ENCODE results near the gene SCN3A. TPM values are rescaled to one million over a fixed set of nuclear protein-coding genes. Genes with fewer than 3 reads are reported as not detected.

Gene SCN3A
- total and polyA plus RNA-seq, 2 donors (not counting 1 experiment from before 2014, with no cell fraction given) = 5.4 to 6.1 TPM

DNA sequence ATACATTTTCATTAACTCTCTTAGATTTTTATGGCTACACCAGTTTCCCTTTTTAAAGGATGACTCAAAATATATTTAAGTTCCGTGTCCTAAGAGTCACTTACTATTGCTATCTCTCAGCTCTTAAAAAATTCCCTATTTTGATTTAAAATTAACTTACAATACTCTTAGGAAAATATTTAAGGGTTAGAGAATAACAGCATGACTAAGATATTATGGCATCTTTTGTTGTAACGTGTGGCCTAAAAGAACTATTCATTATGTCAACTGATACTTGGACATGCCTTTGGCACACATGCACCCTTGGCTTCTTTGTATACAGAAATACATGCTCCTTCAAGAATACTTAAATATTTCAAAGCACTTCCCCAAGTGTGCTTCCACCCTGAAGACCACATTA, 42.3 kb downstream of the SCN3A start:
- Mint-ChIP-seq H3K27me3 (peaks cover 3% of the 10 kb centered on the region), H3K27ac (no peak overlapping the region), H3K4me3 (no peak overlapping the region), H3K4me1 (no peaks in the 10 kb centered on the region), H3K9me3 (ENCODE audit: insufficient read depth) (no peaks in the 10 kb centered on the region)
- Histone ChIP-seq H4K20me1 (ENCODE audit: control insufficient read depth, insufficient read depth, low read length, poor library complexity, severe bottlenecking) (no peaks in the 10 kb centered on the region), H3K4me3 (ENCODE audit: control extremely low read depth in 1 of 5, extremely low read depth in 1 of 5, insufficient read depth in 1 of 5, low read depth in 2 of 5, low read length in 4 of 5) (no peak overlapping the region), H3K27ac (ENCODE audit: low read length in 2 of 2) (no peak overlapping the region), H3K4me1 (ENCODE audit: control insufficient read depth in 2 of 2, insufficient read depth in 2 of 2, low read length in 2 of 2) (no peaks in the 10 kb centered on the region), H3K79me2 (ENCODE audit: control insufficient read depth, insufficient read depth, low read length) (no peaks in the 10 kb centered on the region), H3K36me3 (replicated peaks in 1 of 2; ENCODE audit: control extremely low read depth in 1 of 2, control insufficient read depth in 1 of 2, extremely low read depth in 1 of 2, insufficient read depth in 2 of 2, low read length in 1 of 2) (peaks cover 3 to 8% of the 10 kb centered on the region in 2 experiments), H3K9ac (ENCODE audit: low read length) (no peak overlapping the region), H3K4me2 (replicated peaks; ENCODE audit: low read depth, low read length, poor library complexity, severe bottlenecking) (no peak overlapping the region), H3K27me3 (replicated peaks in 1 of 4; ENCODE audit: control extremely low read depth in 1 of 4, control insufficient read depth in 3 of 4, insufficient read depth in 4 of 4, low read length in 3 of 4) (no peaks in the 10 kb centered on the region), H2AFZ (ENCODE audit: insufficient read depth, low read depth, low read length, poor library complexity, severe bottlenecking) (no peak overlapping the region), H3K9me3 (ENCODE audit: control extremely low read depth in 1 of 3, control insufficient read depth in 2 of 3, insufficient read depth in 1 of 3, low read length in 2 of 3) (no peaks in the 10 kb centered on the region)
- intact Hi-C loops (cut with micrococcal nuclease) = no loop called here
- ChIA-PET CTCF (interaction anchor here (0.6 to 0.7 kb wide), 2 partner anchors 20 to 21 kb away, joined by 3 to 5 read pairs; no protein-coding TSS in a partner anchor), POLR2A (no interaction called here)
- WGBS (ENCODE audit: insufficient coverage) = no CpG with 5 or more reads among the region's 2 CpGs
- no peak for TF ChIP-seq EZH2 (IDR thresholded peaks at IDR 0.05; ENCODE audit: borderline replicate concordance, insufficient read depth, low read depth, low read length, poor library complexity, severe bottlenecking)
- TF ChIP-seq, protein P1, sequence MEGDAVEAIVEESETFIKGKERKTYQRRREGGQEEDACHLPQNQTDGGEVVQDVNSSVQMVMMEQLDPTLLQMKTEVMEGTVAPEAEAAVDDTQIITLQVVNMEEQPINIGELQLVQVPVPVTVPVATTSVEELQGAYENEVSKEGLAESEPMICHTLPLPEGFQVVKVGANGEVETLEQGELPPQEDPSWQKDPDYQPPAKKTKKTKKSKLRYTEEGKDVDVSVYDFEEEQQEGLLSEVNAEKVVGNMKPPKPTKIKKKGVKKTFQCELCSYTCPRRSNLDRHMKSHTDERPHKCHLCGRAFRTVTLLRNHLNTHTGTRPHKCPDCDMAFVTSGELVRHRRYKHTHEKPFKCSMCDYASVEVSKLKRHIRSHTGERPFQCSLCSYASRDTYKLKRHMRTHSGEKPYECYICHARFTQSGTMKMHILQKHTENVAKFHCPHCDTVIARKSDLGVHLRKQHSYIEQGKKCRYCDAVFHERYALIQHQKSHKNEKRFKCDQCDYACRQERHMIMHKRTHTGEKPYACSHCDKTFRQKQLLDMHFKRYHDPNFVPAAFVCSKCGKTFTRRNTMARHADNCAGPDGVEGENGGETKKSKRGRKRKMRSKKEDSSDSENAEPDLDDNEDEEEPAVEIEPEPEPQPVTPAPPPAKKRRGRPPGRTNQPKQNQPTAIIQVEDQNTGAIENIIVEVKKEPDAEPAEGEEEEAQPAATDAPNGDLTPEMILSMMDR (IDR thresholded peaks at IDR 0.05) = no peak
- DNase-seq = no peak
- ATAC-seq (ENCODE audit: low read depth) = no peak

DNA sequence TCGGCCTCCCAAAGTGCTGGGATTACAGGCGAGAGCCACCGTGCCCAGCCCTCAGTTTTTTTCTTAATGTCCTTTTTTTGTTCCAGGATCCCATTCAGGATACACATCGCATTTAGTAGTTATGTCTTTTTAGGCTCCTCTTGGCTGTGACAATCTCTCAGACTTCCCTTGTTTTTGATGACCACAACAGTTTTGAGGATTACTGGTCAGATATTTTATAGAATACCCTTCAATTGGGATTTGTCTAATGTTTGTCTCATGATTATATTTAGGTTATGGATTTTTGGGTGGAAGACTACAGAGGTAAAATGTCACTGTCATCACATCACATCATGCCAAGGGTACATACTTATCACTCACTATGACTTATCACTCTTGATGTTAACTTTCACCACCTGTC, 46.7 kb downstream of the SCN3A start:
- CTCF ChIA-PET = interaction anchor here (2.0 kb wide), 1 partner anchor 47 kb away, joined by 10 read pairs; the partner anchor contains the start of gene SCN3A

More for the DNA sequence above, 46.7 kb downstream of the SCN3A start:
- peaks cover 3 to 7% of the 10 kb centered on the region in 2 experiments for H3K36me3 ChIP-seq (replicated peaks in 1 of 2; ENCODE audit: control extremely low read depth in 1 of 2, control insufficient read depth in 1 of 2, extremely low read depth in 1 of 2, insufficient read depth in 2 of 2, low read length in 1 of 2)
- no peak overlapping the region for H3K4me3 Mint-ChIP-seq
- H3K4me1 Mint-ChIP-seq = no peaks in the 10 kb centered on the region
- TF ChIP-seq EZH2 (IDR thresholded peaks at IDR 0.05; ENCODE audit: borderline replicate concordance, insufficient read depth, low read depth, low read length, poor library complexity, severe bottlenecking) = no peak
- TF ChIP-seq, protein P1 (IDR thresholded peaks at IDR 0.05) = no peak
- H3K4me3 ChIP-seq (ENCODE audit: control extremely low read depth in 1 of 5, extremely low read depth in 1 of 5, insufficient read depth in 1 of 5, low read depth in 2 of 5, low read length in 4 of 5) = no peak overlapping the region
- H3K9me3 Mint-ChIP-seq (ENCODE audit: insufficient read depth) = no peaks in the 10 kb centered on the region
- no peaks in the 10 kb centered on the region for H4K20me1 ChIP-seq (ENCODE audit: control insufficient read depth, insufficient read depth, low read length, poor library complexity, severe bottlenecking)
- H3K79me2 ChIP-seq (ENCODE audit: control insufficient read depth, insufficient read depth, low read length) = no peaks in the 10 kb centered on the region
- H3K4me1 ChIP-seq (ENCODE audit: control insufficient read depth in 2 of 2, insufficient read depth in 2 of 2, low read length in 2 of 2) = no peaks in the 10 kb centered on the region
- no peak overlapping the region for H3K9ac ChIP-seq (ENCODE audit: low read length)
- intact Hi-C loops (cut with micrococcal nuclease) = no loop called here
- H3K4me2 ChIP-seq (replicated peaks; ENCODE audit: low read depth, low read length, poor library complexity, severe bottlenecking) = no peak overlapping the region
- no peak overlapping the region for H2AFZ ChIP-seq (ENCODE audit: insufficient read depth, low read depth, low read length, poor library complexity, severe bottlenecking)
- peaks cover 3% of the 10 kb centered on the region for H3K27me3 Mint-ChIP-seq
- POLR2A ChIA-PET = no interaction called here
- no peak for DNase-seq
- H3K27me3 ChIP-seq (replicated peaks in 1 of 4; ENCODE audit: control extremely low read depth in 1 of 4, control insufficient read depth in 3 of 4, insufficient read depth in 4 of 4, low read length in 3 of 4) = no peaks in the 10 kb centered on the region
- 92% methylated on average over 3 of the region's 4 CpGs for WGBS (ENCODE audit: insufficient coverage)
- no peak for ATAC-seq (ENCODE audit: low read depth)
- H3K27ac Mint-ChIP-seq = no peak overlapping the region
- H3K9me3 ChIP-seq (ENCODE audit: control extremely low read depth in 1 of 3, control insufficient read depth in 2 of 3, insufficient read depth in 1 of 3, low read length in 2 of 3) = no peaks in the 10 kb centered on the region
- no peak overlapping the region for H3K27ac ChIP-seq (ENCODE audit: low read length in 2 of 2)
